Measurements from ENCODE around the gene CD79A. TPM values are rescaled to one million over a fixed set of nuclear protein-coding genes. Genes with fewer than 3 reads are reported as not detected.

CD79A gene
- total RNA-seq, 1 experiment from 2014 or later, result 0.69 TPM

DNA sequence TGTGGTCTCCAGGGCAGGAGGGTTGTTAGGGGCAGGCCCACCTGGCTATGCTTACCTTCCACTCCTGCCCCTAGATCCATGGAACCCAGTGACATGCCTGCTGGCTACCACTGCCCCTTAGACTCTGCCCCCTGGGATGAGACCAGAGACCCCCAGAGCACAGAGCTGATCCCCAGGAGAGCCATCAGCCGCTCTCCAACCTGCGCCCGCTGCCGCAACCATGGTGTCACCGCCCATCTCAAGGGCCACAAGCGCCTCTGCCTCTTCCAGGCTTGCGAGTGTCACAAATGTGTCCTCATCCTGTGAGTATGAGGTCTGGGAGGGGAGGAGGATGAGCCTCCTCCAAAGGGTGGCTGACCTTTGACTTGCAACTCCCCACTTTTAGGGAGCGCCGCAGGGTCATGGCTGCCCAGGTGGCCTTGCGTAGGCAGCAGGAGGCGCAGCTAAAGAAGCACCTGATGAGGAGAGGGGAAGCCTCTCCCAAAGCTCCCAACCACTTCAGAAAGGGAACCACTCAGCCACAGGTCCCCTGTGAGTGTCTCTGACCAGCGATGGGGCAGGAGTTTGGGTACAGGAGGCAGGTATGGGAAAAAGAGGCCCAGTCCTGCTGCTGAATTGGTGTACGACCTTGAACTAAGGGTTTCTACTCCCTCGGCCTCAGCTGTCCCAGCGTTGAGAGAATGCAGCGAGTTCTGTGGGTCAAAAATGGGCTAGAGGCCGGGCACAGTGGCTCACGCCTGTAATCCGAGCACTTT, 29.6 kb upstream of the CD79A start:
- H4K20me1 ChIP-seq (ENCODE audit: insufficient read depth), result no peaks in the 10 kb centered on the region
- no peaks in the 10 kb centered on the region for H3K79me2 ChIP-seq (ENCODE audit: insufficient read depth, low read length)
- no peaks in the 10 kb centered on the region for H3K36me3 ChIP-seq (ENCODE audit: control insufficient read depth in 1 of 2, insufficient read depth in 2 of 2, low read length in 2 of 2)
- POLR2A ChIA-PET, result interaction anchor here (1.5 kb wide), 1 partner anchor 12 kb away, joined by 6 read pairs; the partner anchor contains the start of gene RPS19
- RAD21 ChIA-PET (ENCODE audit: low non-redundant PET in 1 of 2, low total read pairs in 2 of 2, uncharacterized antibody in 2 of 2, unreplicated experiment in 2 of 2), result no interaction called here
- H3K4me1 ChIP-seq (ENCODE audit: control insufficient read depth in 1 of 2, insufficient read depth in 2 of 2, low read length in 2 of 2), result no peaks in the 10 kb centered on the region
- no peak overlapping the region for H3K4me3 ChIP-seq (replicated peaks in 1 of 2; ENCODE audit: low read depth in 1 of 2, low read length in 2 of 2)
- no peaks in the 10 kb centered on the region for H3K9me3 ChIP-seq (ENCODE audit: control insufficient read depth in 1 of 2, insufficient read depth in 1 of 2, low read depth in 1 of 2, low read length in 2 of 2)
- H3K9me2 ChIP-seq (ENCODE audit: insufficient read depth), result no peaks in the 10 kb centered on the region
- H3K4me2 ChIP-seq (ENCODE audit: low read length), result no peak overlapping the region
- DNase-seq (ENCODE audit: low read depth, low spot score) (no peak), ATAC-seq (no peak)
- CTCF ChIA-PET, result no interaction called here
- TF ChIP-seq YY1 (IDR thresholded peaks at IDR 0.05; ENCODE audit: extremely low read depth, insufficient replicate concordance, low read depth, low read length) (no peak), SIN3A (IDR thresholded peaks at IDR 0.05; ENCODE audit: low read depth) (no peak), CBX3 (IDR thresholded peaks at IDR 0.05; ENCODE audit: low read depth) (no peak), EGR1 (IDR thresholded peaks at IDR 0.05; ENCODE audit: low read depth) (no peak)
- TF ChIP-seq, protein P1, sequence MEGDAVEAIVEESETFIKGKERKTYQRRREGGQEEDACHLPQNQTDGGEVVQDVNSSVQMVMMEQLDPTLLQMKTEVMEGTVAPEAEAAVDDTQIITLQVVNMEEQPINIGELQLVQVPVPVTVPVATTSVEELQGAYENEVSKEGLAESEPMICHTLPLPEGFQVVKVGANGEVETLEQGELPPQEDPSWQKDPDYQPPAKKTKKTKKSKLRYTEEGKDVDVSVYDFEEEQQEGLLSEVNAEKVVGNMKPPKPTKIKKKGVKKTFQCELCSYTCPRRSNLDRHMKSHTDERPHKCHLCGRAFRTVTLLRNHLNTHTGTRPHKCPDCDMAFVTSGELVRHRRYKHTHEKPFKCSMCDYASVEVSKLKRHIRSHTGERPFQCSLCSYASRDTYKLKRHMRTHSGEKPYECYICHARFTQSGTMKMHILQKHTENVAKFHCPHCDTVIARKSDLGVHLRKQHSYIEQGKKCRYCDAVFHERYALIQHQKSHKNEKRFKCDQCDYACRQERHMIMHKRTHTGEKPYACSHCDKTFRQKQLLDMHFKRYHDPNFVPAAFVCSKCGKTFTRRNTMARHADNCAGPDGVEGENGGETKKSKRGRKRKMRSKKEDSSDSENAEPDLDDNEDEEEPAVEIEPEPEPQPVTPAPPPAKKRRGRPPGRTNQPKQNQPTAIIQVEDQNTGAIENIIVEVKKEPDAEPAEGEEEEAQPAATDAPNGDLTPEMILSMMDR (IDR thresholded peaks at IDR 0.05 in 2 of 3, conservative IDR thresholded peaks at IDR 0.05 in 1 of 3; ENCODE audit: borderline replicate concordance in 1 of 3, insufficient read depth in 1 of 3, low read depth in 2 of 3, low read length in 2 of 3), result no peak
- TF ChIP-seq, protein P2, sequence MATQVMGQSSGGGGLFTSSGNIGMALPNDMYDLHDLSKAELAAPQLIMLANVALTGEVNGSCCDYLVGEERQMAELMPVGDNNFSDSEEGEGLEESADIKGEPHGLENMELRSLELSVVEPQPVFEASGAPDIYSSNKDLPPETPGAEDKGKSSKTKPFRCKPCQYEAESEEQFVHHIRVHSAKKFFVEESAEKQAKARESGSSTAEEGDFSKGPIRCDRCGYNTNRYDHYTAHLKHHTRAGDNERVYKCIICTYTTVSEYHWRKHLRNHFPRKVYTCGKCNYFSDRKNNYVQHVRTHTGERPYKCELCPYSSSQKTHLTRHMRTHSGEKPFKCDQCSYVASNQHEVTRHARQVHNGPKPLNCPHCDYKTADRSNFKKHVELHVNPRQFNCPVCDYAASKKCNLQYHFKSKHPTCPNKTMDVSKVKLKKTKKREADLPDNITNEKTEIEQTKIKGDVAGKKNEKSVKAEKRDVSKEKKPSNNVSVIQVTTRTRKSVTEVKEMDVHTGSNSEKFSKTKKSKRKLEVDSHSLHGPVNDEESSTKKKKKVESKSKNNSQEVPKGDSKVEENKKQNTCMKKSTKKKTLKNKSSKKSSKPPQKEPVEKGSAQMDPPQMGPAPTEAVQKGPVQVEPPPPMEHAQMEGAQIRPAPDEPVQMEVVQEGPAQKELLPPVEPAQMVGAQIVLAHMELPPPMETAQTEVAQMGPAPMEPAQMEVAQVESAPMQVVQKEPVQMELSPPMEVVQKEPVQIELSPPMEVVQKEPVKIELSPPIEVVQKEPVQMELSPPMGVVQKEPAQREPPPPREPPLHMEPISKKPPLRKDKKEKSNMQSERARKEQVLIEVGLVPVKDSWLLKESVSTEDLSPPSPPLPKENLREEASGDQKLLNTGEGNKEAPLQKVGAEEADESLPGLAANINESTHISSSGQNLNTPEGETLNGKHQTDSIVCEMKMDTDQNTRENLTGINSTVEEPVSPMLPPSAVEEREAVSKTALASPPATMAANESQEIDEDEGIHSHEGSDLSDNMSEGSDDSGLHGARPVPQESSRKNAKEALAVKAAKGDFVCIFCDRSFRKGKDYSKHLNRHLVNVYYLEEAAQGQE (IDR thresholded peaks at IDR 0.05; ENCODE audit: low read depth), result no peak
- H3K27me3 ChIP-seq (ENCODE audit: insufficient read depth, low read length), result peaks cover 17% of the 10 kb centered on the region; the same call in 1 of the 2 replicates
- BruUV-seq (replicated peaks), result no TSS peak
- no peak overlapping the region for H3K9ac ChIP-seq (ENCODE audit: low read length)
- no peak overlapping the region for H3K27ac ChIP-seq (ENCODE audit: low read depth, low read length)
- no peak overlapping the region for H2AFZ ChIP-seq (ENCODE audit: low read depth, low read length, poor library complexity, severe bottlenecking)
- intact Hi-C loops (cut with micrococcal nuclease), result no loop called here

All from HCT116 (cell line).